SK-N-SH (cell line): ENCODE measurements around the gene WDR74.

Experiments
- CTCF ChIP-seq: fragments of 200-600 bp; sonication (generic); IDR thresholded peaks from 2 replicates; pipeline ENCODE4 v1.6.1; 2017; ENCODE audit warnings: antibody characterized with exemption, mild to moderate bottlenecking, moderate library complexity
- EP300 ChIP-seq, 2 experiments: IDR thresholded peaks; 2 replicates each; pipeline versions ENCODE4 v1.4.0 to v1.6.1; 2012; ENCODE audit warnings: borderline replicate concordance in 1 of 2, low read depth in 1 of 2, low read length in 1 of 2
- JUND ChIP-seq: IDR thresholded peaks from 2 replicates; pipeline ENCODE4 v1.4.0; 2012
- MXI1 ChIP-seq: IDR thresholded peaks from 2 replicates; pipeline ENCODE4 v1.6.1; 2012; ENCODE audit warnings: mild to moderate bottlenecking, low read depth, low read length, improper control_type of control experiment
- NRF1 ChIP-seq: IDR thresholded peaks from 2 replicates; pipeline ENCODE4 v1.6.1; 2012; ENCODE audit warnings: low read depth, mild to moderate bottlenecking, low read length
- PBX3 ChIP-seq: IDR thresholded peaks from 2 replicates; pipeline ENCODE4; 2012
- POLR2AphosphoS5 ChIP-seq: IDR thresholded peaks from 2 replicates; pipeline ENCODE4 v1.6.1; 2012; ENCODE audit warnings: low read depth, low read length
- RAD21 ChIP-seq: IDR thresholded peaks from 2 replicates; pipeline ENCODE4 v1.6.1; 2012; ENCODE audit warnings: mild to moderate bottlenecking, low read length
- RCOR1 ChIP-seq: fragments of 150-350 bp; IDR thresholded peaks from 2 replicates; pipeline ENCODE4 v1.6.1; 2017; ENCODE audit warnings: antibody characterized with exemption, low read length
- RXRA ChIP-seq: IDR thresholded peaks from 2 replicates; pipeline ENCODE4 v1.4.0; 2012; ENCODE audit warnings: low read depth, mild to moderate bottlenecking, borderline replicate concordance
- TEAD4 ChIP-seq: IDR thresholded peaks from 2 replicates; pipeline ENCODE4 v1.4.0; 2012; ENCODE audit warnings: mild to moderate bottlenecking, borderline replicate concordance; ENCODE audit not compliant: insufficient read depth
- USF2 ChIP-seq: fragments of 150-350 bp; IDR thresholded peaks from 2 replicates; pipeline ENCODE4 v1.6.1; 2017; ENCODE audit warnings: antibody characterized with exemption, low read length, low read depth, borderline replicate concordance
- ZBTB33 ChIP-seq: IDR thresholded peaks from 2 replicates; pipeline ENCODE4 v1.4.0; 2012; ENCODE audit warnings: low read depth, borderline replicate concordance

- TF ChIP-seq CTCF (peak; percentile 91), RCOR1 (no peak), NRF1 (no peak), TEAD4 (0 out of 2 replicates have a peak, but pooled peaks have one; percentile 10), RXRA (no peak), EP300 (IDR thresholded peaks at IDR 0.05; ENCODE audit: borderline replicate concordance in 1 of 2, low read depth in 1 of 2, low read length in 1 of 2) (no peak), POLR2AphosphoS5 (peak; percentile 27; the same call in 1 of the 2 replicates), JUND (no peak), RAD21 (peak; percentile 59), MXI1 (peak; percentile 71; the same call in 1 of the 2 replicates), USF2 (no peak), PBX3 (no peak), ZBTB33 (no peak)
These were observed 52.9 kb downstream of the WDR74 start for GRCh38 chr11:62786318-62787004.
